HepG2 (cell line): ENCODE measurements around the gene NINJ2. TPM values are rescaled to one million over a fixed set of nuclear protein-coding genes. Genes with fewer than 3 reads are reported as not detected.
A peak's percentile ranks its signal among the peaks of the same experiment; 100 is the strongest.

Experiments
- AKAP8 ChIP-seq: sonication (generic); formaldehyde crosslinking; IDR thresholded peaks from 2 replicates; pipeline ENCODE4 v1.5.1; 2020; ENCODE audit warnings: mild to moderate bottlenecking, missing genetic modification reagents
- ATF5 ChIP-seq: sonication (generic); formaldehyde crosslinking; IDR thresholded peaks from 2 replicates; pipeline ENCODE4 v1.4.0; 2020; ENCODE audit warnings: mild to moderate bottlenecking, low read depth, missing genetic modification reagents
- DMAP1 ChIP-seq: IDR thresholded peaks from 2 replicates; pipeline ENCODE4 v1.6.1; 2016
- HNRNPK ChIP-seq: fragments of 200-400 bp; formaldehyde crosslinking; IDR thresholded peaks from 2 replicates; pipeline ENCODE4 v1.6.1; 2018; ENCODE audit warnings: low read length, low read depth, moderate library complexity, mild to moderate bottlenecking; ENCODE audit not compliant: poor library complexity, severe bottlenecking
- JUN ChIP-seq: sonication (generic); formaldehyde crosslinking; IDR thresholded peaks from 2 replicates; pipeline ENCODE4 v1.4.0; 2020; ENCODE audit warnings: mild to moderate bottlenecking, missing genetic modification reagents
- KAT2B ChIP-seq: fragments of 150-350 bp; IDR thresholded peaks from 2 replicates; pipeline ENCODE4 v1.6.1; 2014; ENCODE audit warnings: low read depth, low read length, borderline replicate concordance
- MYC ChIP-seq: sonication (generic); formaldehyde crosslinking; IDR thresholded peaks from 2 replicates; pipeline ENCODE4 v1.9.0; 2021; ENCODE audit warnings: missing genetic modification reagents, borderline replicate concordance
- RBM39 ChIP-seq: fragments of 200-400 bp; formaldehyde crosslinking; IDR thresholded peaks from one replicate; pipeline ENCODE4 v1.6.1; 2018; ENCODE audit warnings: antibody characterized with exemption, mild to moderate bottlenecking, low read depth, low read length; ENCODE audit not compliant: poor library complexity, severe bottlenecking
- RXRB ChIP-seq: IDR thresholded peaks from 2 replicates; pipeline ENCODE4 v1.6.1; 2016; ENCODE audit warnings: borderline replicate concordance, missing genetic modification reagents, missing compliant biosample characterization
- SNRNP70 ChIP-seq: fragments of 200-400 bp; formaldehyde crosslinking; IDR thresholded peaks from 2 replicates; pipeline ENCODE4 v1.6.1; 2017; ENCODE audit warnings: mild to moderate bottlenecking, low read depth, low read length, moderate library complexity
- TEAD2 ChIP-seq: sonication (generic); formaldehyde crosslinking; IDR thresholded peaks from 2 replicates; pipeline ENCODE4 v1.9.0; 2021; ENCODE audit warnings: missing genetic modification reagents
- TERF1 ChIP-seq: sonication (generic); formaldehyde crosslinking; IDR thresholded peaks from 2 replicates; pipeline ENCODE4 v1.8.0; 2022; ENCODE audit warnings: mild to moderate bottlenecking, missing genetic modification reagents, moderate library complexity
- THAP9 ChIP-seq: sonication (generic); formaldehyde crosslinking; IDR thresholded peaks from 2 replicates; pipeline ENCODE4; 2020; ENCODE audit warnings: missing genetic modification reagents, mild to moderate bottlenecking, borderline replicate concordance
- U2AF1 ChIP-seq: fragments of 200-400 bp; formaldehyde crosslinking; optimal IDR thresholded peaks from 2 replicates; pipeline ENCODE3; 2017; ENCODE audit warnings: mild to moderate bottlenecking, low read depth, low read length
- ZBTB38 ChIP-seq: sonication (generic); formaldehyde crosslinking; IDR thresholded peaks from 2 replicates; pipeline ENCODE4 v1.5.1; 2020; ENCODE audit warnings: mild to moderate bottlenecking, missing genetic modification reagents
- ZFAT ChIP-seq: sonication (generic); formaldehyde crosslinking; conservative IDR thresholded peaks from 2 replicates; pipeline ENCODE4 v1.8.1; 2023; ENCODE audit warnings: missing genetic modification reagents, inconsistent platforms
- ZKSCAN8 ChIP-seq: IDR thresholded peaks from 2 replicates; pipeline ENCODE4 v1.6.1; 2016; ENCODE audit warnings: borderline replicate concordance, missing genetic modification reagents, missing compliant biosample characterization
- ZNF205 ChIP-seq: IDR thresholded peaks from 2 replicates; pipeline ENCODE4 v1.6.1; 2018; ENCODE audit warnings: missing biosample characterization, missing genetic modification reagents
- ZNF235 ChIP-seq: sonication (generic); formaldehyde crosslinking; IDR thresholded peaks from 2 replicates; pipeline ENCODE4 v1.8.1; 2023; ENCODE audit warnings: mild to moderate bottlenecking, missing genetic modification reagents, borderline replicate concordance
- ZNF292 ChIP-seq: sonication (generic); formaldehyde crosslinking; IDR thresholded peaks from 2 replicates; pipeline ENCODE4 v1.8.1; 2022; ENCODE audit warnings: mild to moderate bottlenecking, low read depth, missing genetic modification reagents, borderline replicate concordance
- ZNF614 ChIP-seq: IDR thresholded peaks from 2 replicates; pipeline ENCODE4 v1.6.1; 2018; ENCODE audit warnings: missing biosample characterization, missing genetic modification reagents, inconsistent platforms, borderline replicate concordance
- ZNF703 ChIP-seq: sonication (generic); formaldehyde crosslinking; IDR thresholded peaks from 2 replicates; pipeline ENCODE4 v1.5.1; 2020; ENCODE audit warnings: missing genetic modification reagents, mild to moderate bottlenecking, moderate library complexity, borderline replicate concordance
- ZNF775 ChIP-seq: sonication (generic); formaldehyde crosslinking; IDR thresholded peaks from 2 replicates; pipeline ENCODE4 v1.4.0; 2020; ENCODE audit warnings: missing genetic modification reagents, mild to moderate bottlenecking, moderate library complexity, borderline replicate concordance
- ZZZ3 ChIP-seq: sonication (generic); formaldehyde crosslinking; IDR thresholded peaks from 2 replicates; pipeline ENCODE4 v1.4.0; 2020; ENCODE audit warnings: missing genetic modification reagents, mild to moderate bottlenecking, borderline replicate concordance
- polyA plus RNA-seq, 8 experiments: library from polyadenylated mRNA; depleted of rRNA in 3 of 8; stranded (reverse) in 7 of 8; unstranded in 1 of 8; fragments of >200 nt; fragmentation: Illumina TruSeq in 4 of 8; extraction: Trizol in 4 of 8; gene quantifications; 2 replicates each; pipeline versions ENCODE4 v1.2.1 to v1.2.3, GENCODE V29; 2011 to 2016; ENCODE audit warnings: low read depth in 4 of 8, missing spikeins in 1 of 8, mixed read lengths in 1 of 8; ENCODE audit not compliant: insufficient read depth in 1 of 8
- total RNA-seq, 5 experiments: library from RNA; depleted of rRNA; stranded (reverse); fragments of >200 nt; fragmentation: Illumina TruSeq; extraction: Trizol; gene quantifications; 2 replicates each; pipeline ENCODE4 v1.2.3, GENCODE V29; 2016; ENCODE audit warnings: low read depth in 1 of 5

The NINJ2 gene
- total and polyA plus RNA-seq, 2 of the 13 experiments (the other 11 are each of a cell fraction or from before 2014, with no cell fraction given) = 0.62 to 3.8 TPM

- 0 out of 2 replicates have a peak, but pooled peaks have one; percentile 48 for TF ChIP-seq ZNF614 (CRISPR knock-in tag)
- TF ChIP-seq MYC (CRISPR knock-in tag) = peak; percentile 65; the same call in 1 of the 2 replicates
- TF ChIP-seq ZNF703 = no peak
- TF ChIP-seq TEAD2 = no peak
- TF ChIP-seq JUN = peak; percentile 90
- TF ChIP-seq SNRNP70 = no peak
- no peak for TF ChIP-seq RBM39
- no peak for TF ChIP-seq U2AF1
- 0 out of 2 replicates have a peak, but pooled peaks have one; percentile 7 for TF ChIP-seq KAT2B
- peak; percentile 100 for TF ChIP-seq ZBTB38 (CRISPR knock-in tag)
- peak; percentile 96 for TF ChIP-seq RXRB
- TF ChIP-seq HNRNPK = no peak
- TF ChIP-seq THAP9 (CRISPR knock-in tag) = peak; percentile 46; the same call in 1 of the 2 replicates
- no peak for TF ChIP-seq ZZZ3 (CRISPR knock-in tag)
- peak; percentile 19; the same call in 1 of the 2 replicates for TF ChIP-seq DMAP1 (CRISPR knock-in tag)
- TF ChIP-seq TERF1 (CRISPR knock-in tag) = no peak
- no peak for TF ChIP-seq ZFAT (CRISPR knock-in tag)
- 0 out of 2 replicates have a peak, but pooled peaks have one; percentile 25 for TF ChIP-seq ZNF235 (CRISPR knock-in tag)
- TF ChIP-seq ZKSCAN8 (CRISPR knock-in tag) = peak; percentile 100
- no peak for TF ChIP-seq ZNF775
- no peak; the same call in 1 of the 2 replicates for TF ChIP-seq AKAP8 (CRISPR knock-in tag)
- peak; percentile 70; the same call in 1 of the 2 replicates for TF ChIP-seq ZNF205 (CRISPR knock-in tag)
- peak; percentile 93; the same call in 1 of the 2 replicates for TF ChIP-seq ZNF292
- no peak for TF ChIP-seq ATF5 (CRISPR knock-in tag)
Measured at GRCh38 chr12:585062-586061, 77.9 kb downstream of the NINJ2 start (continued).
